ENCODE results near the gene ZNF57.

ZNF57 gene

GRCh38 chr19:2900296-2901252, at the start of gene ZNF57:
ZNF57 (plus strand) TSS chr19:2900928; CDS start chr19:2901046, 118 bp downstream.
- DNase-seq = peak; percentile 100
- intact Hi-C loops (cut with DNase I) = loop anchor here (5.0 kb wide), 1 partner anchor 42 kb away; the partner anchor contains the start of gene ZNF77

- intact Hi-C loops (cut with DNase I) = no loop called here
Measured at GRCh38 chr19:2852598-2852997, 48.1 kb upstream of the ZNF57 start.

GRCh38 chr19:2853015-2853606, 47.6 kb upstream of the ZNF57 start:
- peak in 1 of 10 donors; percentile 9 for DNase-seq
- intact Hi-C loops (cut with DNase I) = no loop called here

More at GRCh38 chr19:2852598-2852997, 48.1 kb upstream of the ZNF57 start:
- DNase-seq = no peak

- no peak for DNase-seq
- intact Hi-C loops (cut with DNase I) = no loop called here
Measured at GRCh38 chr19:2854849-2855248, 45.9 kb upstream of the ZNF57 start.

GRCh38 chr19:2856457-2857050, 44.2 kb upstream of the ZNF57 start:
- intact Hi-C loops (cut with DNase I) = no loop called here
- DNase-seq = no peak

- DNase-seq = peak in 2 of 10 donors; percentile 65 to 71
- intact Hi-C loops (cut with DNase I) = no loop called here
Measured at GRCh38 chr19:2858864-2859263, 41.9 kb upstream of the ZNF57 start.

- no peak for DNase-seq
- intact Hi-C loops (cut with DNase I) = no loop called here
Measured at GRCh38 chr19:2863816-2864215, 36.9 kb upstream of the ZNF57 start.

GRCh38 chr19:2865334-2866100, 35.2 kb upstream of the ZNF57 start:
- no peak for DNase-seq
- intact Hi-C loops (cut with DNase I) = no loop called here

- no peak for DNase-seq
- intact Hi-C loops (cut with DNase I) = no loop called here
Measured at GRCh38 chr19:2866495-2867024, 34.2 kb upstream of the ZNF57 start.

- intact Hi-C loops (cut with DNase I) = no loop called here
- DNase-seq = no peak
Measured at GRCh38 chr19:2867025-2867991, 33.4 kb upstream of the ZNF57 start, which contains the start of gene ZNF556. ZNF556 (plus strand) TSS chr19:2867335; CDS start chr19:2867422, 87 bp downstream.

- intact Hi-C loops (cut with DNase I) = loop anchor here (5.0 kb wide), 1 partner anchor 217 kb away; no protein-coding TSS in a partner anchor
- DNase-seq = no peak
Measured at GRCh38 chr19:2869618-2870017, 31.1 kb upstream of the ZNF57 start.

- peak in 1 of 10 donors; percentile 27 for DNase-seq
- intact Hi-C loops (cut with DNase I) = loop anchor here (5.0 kb wide), 1 partner anchor 220 kb away; no protein-coding TSS in a partner anchor
Measured at GRCh38 chr19:2872175-2872574, 28.6 kb upstream of the ZNF57 start.

GRCh38 chr19:2877398-2878331, 23.1 kb upstream of the ZNF57 start:
- no peak for DNase-seq
- intact Hi-C loops (cut with DNase I) = no loop called here

GRCh38 chr19:2883686-2884439, 16.9 kb upstream of the ZNF57 start:
- intact Hi-C loops (cut with DNase I) = loop anchor here (10.0 kb wide), 1 partner anchor 221 kb away; no protein-coding TSS in a partner anchor
- peak in 1 of 10 donors; percentile 37 for DNase-seq

GRCh38 chr19:2885736-2886135, 15.0 kb upstream of the ZNF57 start:
- intact Hi-C loops (cut with DNase I) = loop anchor here (5.0 to 10.0 kb wide), 3 partner anchors 219 to 282 kb away; no protein-coding TSS in a partner anchor

GRCh38 chr19:2887391-2887914, 13.3 kb upstream of the ZNF57 start:
- DNase-seq = peak in 3 of 10 donors; percentile 23 to 53 (median 23)

More at GRCh38 chr19:2885736-2886135, 15.0 kb upstream of the ZNF57 start:
- peak in 1 of 10 donors; percentile 59 for DNase-seq

More at GRCh38 chr19:2887391-2887914, 13.3 kb upstream of the ZNF57 start:
- intact Hi-C loops (cut with DNase I) = loop anchor here (5.0 to 10.0 kb wide), 3 partner anchors 217 to 280 kb away; no protein-coding TSS in a partner anchor

All from posterior cingulate gyrus (tissue), 11 donors.